ENCODE measurements around the gene RPP14. TPM values are rescaled to one million over a fixed set of nuclear protein-coding genes. Genes with fewer than 3 reads are reported as not detected.

RPP14 gene
- total RNA-seq, 4 donors from 2014 or later: 9.1 to 16.0 (median 10.4) TPM

GRCh38 chr3:58291671-58292338, 14.2 kb upstream of the RPP14 start:
- intact Hi-C loops (cut with DNase I): no loop called here
- DNase-seq (ENCODE audit: extremely low spot score): no peak
- no peak overlapping the region for H3K27ac ChIP-seq (replicated peaks in 1 of 4)
- WGBS: 70% methylated on average over 9 of the region's 9 CpGs
- H3K36me3 ChIP-seq: peaks cover 0 to 38% (median 9%) of the 10 kb centered on the region in 4 donors
- TF ChIP-seq CTCF (IDR thresholded peaks at IDR 0.05): no peak
- TF ChIP-seq POLR2A (IDR thresholded peaks at IDR 0.05; ENCODE audit: low read depth): no peak
- TF ChIP-seq POLR2AphosphoS5 (IDR thresholded peaks at IDR 0.05): no peak
- no peak for TF ChIP-seq EP300 (IDR thresholded peaks at IDR 0.05)
- no peaks in the 10 kb centered on the region for H3K9me3 ChIP-seq
- no peaks in the 10 kb centered on the region for H3K4me1 ChIP-seq
- H3K4me3 ChIP-seq: no peak overlapping the region
- no peaks in the 10 kb centered on the region for H3K27me3 ChIP-seq

- no peak overlapping the region for H3K27ac ChIP-seq (replicated peaks in 1 of 4)
- no peak for TF ChIP-seq CTCF (IDR thresholded peaks at IDR 0.05)
- TF ChIP-seq EP300 (IDR thresholded peaks at IDR 0.05): no peak
- no peak for TF ChIP-seq POLR2AphosphoS5 (IDR thresholded peaks at IDR 0.05)
- no peak for TF ChIP-seq POLR2A (IDR thresholded peaks at IDR 0.05; ENCODE audit: low read depth)
- DNase-seq (ENCODE audit: extremely low spot score): no peak
- H3K27me3 ChIP-seq: no peaks in the 10 kb centered on the region
- H3K4me3 ChIP-seq: no peak overlapping the region
- no peaks in the 10 kb centered on the region for H3K4me1 ChIP-seq
- intact Hi-C loops (cut with DNase I): no loop called here
- H3K36me3 ChIP-seq: peaks cover 0 to 27% (median 8%) of the 10 kb centered on the region in 4 donors
- no peaks in the 10 kb centered on the region for H3K9me3 ChIP-seq
- WGBS: 94% methylated on average over 9 of the region's 10 CpGs
Observed at GRCh38 chr3:58292866-58293265, 13.2 kb upstream of the RPP14 start.

- intact Hi-C loops (cut with DNase I): no loop called here
- WGBS: 90% methylated on average over 6 of the region's 9 CpGs
- TF ChIP-seq CTCF (IDR thresholded peaks at IDR 0.05): no peak
- no peak for TF ChIP-seq EP300 (IDR thresholded peaks at IDR 0.05)
- no peak for TF ChIP-seq POLR2AphosphoS5 (IDR thresholded peaks at IDR 0.05)
- TF ChIP-seq POLR2A (IDR thresholded peaks at IDR 0.05; ENCODE audit: low read depth): no peak
Observed at GRCh38 chr3:58293516-58293915, 12.5 kb upstream of the RPP14 start.

GRCh38 chr3:58296269-58296668, 9.8 kb upstream of the RPP14 start:
- 55% methylated on average over 5 of the region's 5 CpGs for WGBS
- TF ChIP-seq EP300 (IDR thresholded peaks at IDR 0.05): no peak
- TF ChIP-seq POLR2A (IDR thresholded peaks at IDR 0.05; ENCODE audit: low read depth): no peak
- TF ChIP-seq POLR2AphosphoS5 (IDR thresholded peaks at IDR 0.05): no peak
- TF ChIP-seq CTCF (IDR thresholded peaks at IDR 0.05): no peak
- H3K36me3 ChIP-seq: peaks cover 0 to 16% (median 5%) of the 10 kb centered on the region in 4 donors
- intact Hi-C loops (cut with DNase I): no loop called here
- H3K9me3 ChIP-seq: no peaks in the 10 kb centered on the region
- H3K4me1 ChIP-seq: peaks cover 0 to 11% (median 1%) of the 10 kb centered on the region in 4 donors
- H3K27me3 ChIP-seq: peaks cover 0 to 8% (median 0%) of the 10 kb centered on the region in 4 donors
- no peak overlapping the region for H3K4me3 ChIP-seq
- no peak overlapping the region for H3K27ac ChIP-seq (replicated peaks in 1 of 4)
- DNase-seq (ENCODE audit: extremely low spot score): no peak

More at GRCh38 chr3:58293516-58293915, 12.5 kb upstream of the RPP14 start:
- peaks cover 0 to 21% (median 5%) of the 10 kb centered on the region in 4 donors for H3K36me3 ChIP-seq
- no peaks in the 10 kb centered on the region for H3K4me1 ChIP-seq
- H3K4me3 ChIP-seq: no peak overlapping the region
- H3K27ac ChIP-seq (replicated peaks in 1 of 4): no peak overlapping the region
- H3K27me3 ChIP-seq: no peaks in the 10 kb centered on the region
- no peaks in the 10 kb centered on the region for H3K9me3 ChIP-seq
- DNase-seq (ENCODE audit: extremely low spot score): no peak
